Neuron (in vitro differentiated cells): Measurements from ENCODE around the gene DAND5.

Source experiments
- H2AFZ ChIP-seq: one replicate; pipeline ENCODE4 v1.6.1; 2013; ENCODE audit warnings: low read depth, mild to moderate bottlenecking, inconsistent platforms, low read length, moderate library complexity
- H3K27me3 ChIP-seq: one replicate; pipeline ENCODE4 v1.6.1; 2013; ENCODE audit warnings: low read length; ENCODE audit not compliant: insufficient read depth
- H3K36me3 ChIP-seq: one replicate; pipeline ENCODE4 v1.6.1; 2013; ENCODE audit warnings: low read length; ENCODE audit not compliant: insufficient read depth
- H3K4me1 ChIP-seq: one replicate; pipeline ENCODE4 v1.6.1; 2013; ENCODE audit warnings: low read length; ENCODE audit not compliant: insufficient read depth
- H3K4me3 ChIP-seq: 2 replicates; pipeline ENCODE4 v1.5.1; 2013; ENCODE audit warnings: mild to moderate bottlenecking, low read length, moderate library complexity
- H3K9me3 ChIP-seq: one replicate; pipeline ENCODE4 v1.6.1; 2013; ENCODE audit warnings: low read length

The DAND5 gene

DNA sequence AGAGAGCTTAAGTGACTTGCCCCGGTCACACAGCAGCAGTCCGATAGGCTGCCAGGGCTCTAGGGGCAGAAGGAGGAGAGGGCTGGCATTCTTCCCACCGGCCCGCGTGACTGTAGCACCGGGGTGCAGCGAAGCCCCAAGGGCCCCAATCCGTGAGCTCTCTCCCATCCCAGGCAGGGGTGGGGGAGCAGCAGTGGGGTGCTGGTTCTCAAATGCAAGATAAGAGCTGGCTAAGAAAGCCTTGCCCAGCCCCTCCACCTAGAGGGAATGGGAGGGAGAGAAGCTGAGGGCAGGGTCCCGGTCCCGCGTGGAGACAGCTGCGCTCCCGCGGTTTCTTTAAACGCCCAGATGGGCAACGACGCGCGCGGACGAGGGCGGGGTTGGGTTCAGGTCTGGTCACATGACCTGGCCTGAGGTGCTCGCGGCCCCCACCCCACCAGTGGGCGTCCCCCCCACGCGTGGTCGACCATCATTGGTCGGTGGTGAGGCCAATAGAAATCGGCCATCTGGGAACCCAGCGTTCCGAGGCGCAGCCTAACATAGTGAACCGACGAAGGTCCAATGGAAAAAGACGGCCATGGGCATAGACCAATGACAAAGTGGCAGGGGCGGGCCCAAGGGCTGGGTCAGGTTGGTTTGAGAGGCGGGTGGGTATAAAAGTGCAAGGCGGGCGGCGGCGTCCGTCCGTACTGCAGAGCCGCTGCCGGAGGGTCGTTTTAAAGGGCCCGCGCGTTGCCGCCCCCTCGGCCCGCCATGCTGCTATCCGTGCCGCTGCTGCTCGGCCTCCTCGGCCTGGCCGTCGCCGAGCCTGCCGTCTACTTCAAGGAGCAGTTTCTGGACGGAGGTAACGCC, 31.2 kb upstream of the DAND5 start, which contains the start of gene CALR:
CALR (plus strand) TSS at position 683 of the 852 bp plus-strand sequence; CDS start at position 754, 71 bp downstream.
- Histone ChIP-seq H3K36me3 (peaks cover 28% of the 10 kb centered on the region), H3K4me1 (peaks cover 24% of the 10 kb centered on the region), H3K27me3 (no peaks in the 10 kb centered on the region), H2AFZ (peak within 1 kb of the TSS; percentile 50), H3K9me3 (no peaks in the 10 kb centered on the region), H3K4me3 (peak within 1 kb of the TSS; percentile 83)

DNA sequence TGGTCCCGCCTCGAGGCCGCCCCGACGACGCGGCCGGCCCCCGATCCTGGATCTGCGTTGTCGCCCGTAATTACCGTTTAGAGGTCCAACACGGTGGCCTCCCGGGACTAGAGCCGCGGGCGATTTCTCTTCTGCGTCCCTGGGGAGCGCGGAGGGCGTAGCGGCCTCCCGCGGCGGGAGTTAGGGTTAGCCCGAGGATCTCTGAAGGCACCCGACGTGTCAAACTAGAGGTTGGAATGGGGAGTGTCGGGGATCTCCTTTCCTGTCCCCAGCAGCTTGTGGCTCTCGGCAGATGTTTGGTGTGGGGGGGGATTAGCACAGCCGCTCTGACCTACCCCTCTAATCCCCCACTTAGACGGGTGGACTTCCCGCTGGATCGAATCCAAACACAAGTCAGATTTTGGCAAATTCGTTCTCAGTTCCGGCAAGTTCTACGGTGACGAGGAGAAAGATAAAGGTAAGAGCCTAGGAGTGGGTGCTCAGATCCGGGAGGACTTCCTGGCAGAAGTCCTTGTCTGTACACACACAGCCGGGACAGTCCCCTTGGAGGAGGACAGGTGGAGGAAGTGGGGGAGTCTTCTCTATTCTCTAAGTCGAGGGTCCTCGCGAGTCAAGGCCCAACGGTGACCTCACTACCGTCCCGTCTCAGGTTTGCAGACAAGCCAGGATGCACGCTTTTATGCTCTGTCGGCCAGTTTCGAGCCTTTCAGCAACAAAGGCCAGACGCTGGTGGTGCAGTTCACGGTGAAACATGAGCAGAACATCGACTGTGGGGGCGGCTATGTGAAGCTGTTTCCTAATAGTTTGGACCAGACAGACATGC, 30.4 kb upstream of the DAND5 start:
- Histone ChIP-seq H3K36me3 (peaks cover 37% of the 10 kb centered on the region), H3K4me3 (peak overlapping the region; percentile 83), H3K9me3 (no peaks in the 10 kb centered on the region), H3K4me1 (peaks cover 24% of the 10 kb centered on the region), H2AFZ (no peak overlapping the region), H3K27me3 (no peaks in the 10 kb centered on the region)

DNA sequence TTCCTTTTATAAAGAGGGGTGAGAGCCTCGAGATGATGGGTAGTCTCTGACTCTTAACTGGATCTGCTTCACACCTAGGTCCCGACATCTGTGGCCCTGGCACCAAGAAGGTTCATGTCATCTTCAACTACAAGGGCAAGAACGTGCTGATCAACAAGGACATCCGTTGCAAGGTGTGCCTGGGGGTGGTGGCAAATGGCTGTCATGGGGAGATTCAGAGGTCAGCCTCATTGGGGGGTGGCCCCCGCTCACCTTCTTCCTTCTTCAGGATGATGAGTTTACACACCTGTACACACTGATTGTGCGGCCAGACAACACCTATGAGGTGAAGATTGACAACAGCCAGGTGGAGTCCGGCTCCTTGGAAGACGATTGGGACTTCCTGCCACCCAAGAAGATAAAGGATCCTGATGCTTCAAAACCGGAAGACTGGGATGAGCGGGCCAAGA, 29.4 kb upstream of the DAND5 start:
- Histone ChIP-seq H3K4me3 (peak overlapping the region; percentile 83), H3K36me3 (peaks cover 45% of the 10 kb centered on the region), H3K4me1 (peaks cover 24% of the 10 kb centered on the region), H2AFZ (no peak overlapping the region), H3K27me3 (no peaks in the 10 kb centered on the region), H3K9me3 (no peaks in the 10 kb centered on the region)

DNA sequence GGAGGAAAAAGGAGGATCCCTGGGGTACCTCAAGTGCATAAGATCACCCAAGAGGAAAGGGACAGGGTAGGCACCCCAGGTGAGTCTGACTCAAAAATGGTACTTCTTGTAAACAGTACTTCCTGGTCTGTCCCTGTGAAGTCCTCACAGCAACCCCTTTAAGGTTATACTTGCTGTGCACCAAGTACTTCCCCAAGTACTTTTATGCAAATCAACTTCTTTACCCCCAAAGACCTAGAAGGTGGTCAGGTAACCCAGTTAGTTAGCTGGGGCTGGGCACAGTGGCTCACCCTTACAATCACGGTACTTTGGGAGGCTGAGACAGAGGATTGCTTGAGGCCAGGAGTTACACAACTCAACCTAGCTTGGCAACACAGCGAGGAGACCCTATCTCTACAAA, 28.5 kb upstream of the DAND5 start:
- Histone ChIP-seq H3K9me3 (no peaks in the 10 kb centered on the region), H3K27me3 (no peaks in the 10 kb centered on the region), H3K4me3 (no peak overlapping the region), H3K36me3 (peaks cover 45% of the 10 kb centered on the region), H2AFZ (no peak overlapping the region), H3K4me1 (peaks cover 24% of the 10 kb centered on the region)

DNA sequence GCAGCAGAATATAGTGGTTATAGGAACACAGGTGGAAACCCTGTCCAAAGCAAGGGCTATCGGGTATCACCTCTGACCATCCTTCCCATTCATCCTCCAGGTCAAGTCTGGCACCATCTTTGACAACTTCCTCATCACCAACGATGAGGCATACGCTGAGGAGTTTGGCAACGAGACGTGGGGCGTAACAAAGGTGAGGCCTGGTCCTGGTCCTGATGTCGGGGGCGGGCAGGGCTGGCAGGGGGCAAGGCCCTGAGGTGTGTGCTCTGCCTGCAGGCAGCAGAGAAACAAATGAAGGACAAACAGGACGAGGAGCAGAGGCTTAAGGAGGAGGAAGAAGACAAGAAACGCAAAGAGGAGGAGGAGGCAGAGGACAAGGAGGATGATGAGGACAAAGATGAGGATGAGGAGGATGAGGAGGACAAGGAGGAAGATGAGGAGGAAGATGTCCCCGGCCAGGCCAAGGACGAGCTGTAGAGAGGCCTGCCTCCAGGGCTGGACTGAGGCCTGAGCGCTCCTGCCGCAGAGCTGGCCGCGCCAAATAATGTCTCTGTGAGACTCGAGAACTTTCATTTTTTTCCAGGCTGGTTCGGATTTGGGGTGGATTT, 25.8 kb upstream of the DAND5 start:
- H3K4me1 ChIP-seq, result peaks cover 23% of the 10 kb centered on the region
- peaks cover 58% of the 10 kb centered on the region for H3K36me3 ChIP-seq
- H2AFZ ChIP-seq, result no peak overlapping the region
- no peaks in the 10 kb centered on the region for H3K9me3 ChIP-seq
- no peaks in the 10 kb centered on the region for H3K27me3 ChIP-seq
- H3K4me3 ChIP-seq, result no peak overlapping the region

DNA sequence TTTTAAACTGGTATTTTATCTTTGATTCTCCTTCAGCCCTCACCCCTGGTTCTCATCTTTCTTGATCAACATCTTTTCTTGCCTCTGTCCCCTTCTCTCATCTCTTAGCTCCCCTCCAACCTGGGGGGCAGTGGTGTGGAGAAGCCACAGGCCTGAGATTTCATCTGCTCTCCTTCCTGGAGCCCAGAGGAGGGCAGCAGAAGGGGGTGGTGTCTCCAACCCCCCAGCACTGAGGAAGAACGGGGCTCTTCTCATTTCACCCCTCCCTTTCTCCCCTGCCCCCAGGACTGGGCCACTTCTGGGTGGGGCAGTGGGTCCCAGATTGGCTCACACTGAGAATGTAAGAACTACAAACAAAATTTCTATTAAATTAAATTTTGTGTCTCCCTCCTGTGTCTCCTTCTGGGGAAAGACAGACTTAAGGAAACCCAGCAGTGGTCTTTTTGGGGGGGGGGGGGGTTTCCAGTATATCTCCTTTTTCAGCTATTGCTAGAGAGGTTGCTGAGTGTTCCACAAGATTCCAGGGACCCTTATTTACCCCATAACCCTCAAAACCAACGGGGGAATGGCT, 25.2 kb upstream of the DAND5 start:
- H2AFZ ChIP-seq, result no peak overlapping the region
- no peaks in the 10 kb centered on the region for H3K9me3 ChIP-seq
- H3K4me3 ChIP-seq, result no peak overlapping the region
- no peaks in the 10 kb centered on the region for H3K27me3 ChIP-seq
- peaks cover 65% of the 10 kb centered on the region for H3K36me3 ChIP-seq
- peaks cover 23% of the 10 kb centered on the region for H3K4me1 ChIP-seq

DNA sequence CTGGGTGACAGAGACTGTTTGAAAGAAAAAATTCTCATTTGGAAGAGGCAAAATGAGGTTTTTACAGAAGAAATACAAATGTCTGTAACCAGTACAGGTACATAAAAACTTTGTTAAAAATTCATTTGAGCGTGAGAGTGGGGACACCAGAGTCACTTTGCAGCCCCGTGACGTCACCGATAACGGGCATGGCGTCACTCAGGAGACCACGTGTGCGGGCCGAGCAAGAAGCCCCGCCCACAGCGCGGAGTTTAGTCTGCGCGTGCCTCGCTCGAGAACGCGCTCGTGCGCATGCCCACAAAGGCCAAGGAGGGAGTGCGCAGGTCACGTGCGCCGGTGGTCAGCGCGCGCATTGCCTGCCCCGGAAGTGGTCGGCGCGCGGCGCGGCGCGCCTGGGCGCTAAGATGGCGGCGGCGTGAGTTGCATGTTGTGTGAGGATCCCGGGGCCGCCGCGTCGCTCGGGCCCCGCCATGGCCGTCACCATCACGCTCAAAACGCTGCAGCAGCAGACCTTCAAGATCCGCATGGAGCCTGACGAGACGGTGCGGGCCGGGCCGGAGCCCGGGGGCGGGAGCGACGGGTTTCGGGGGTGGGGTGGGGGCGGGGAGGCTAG, 23.8 kb upstream of the DAND5 start, which contains the start of gene RAD23A:
RAD23A (plus strand) TSS at position 384 of the 613 bp plus-strand sequence; CDS start at position 471, 87 bp downstream.
- Histone ChIP-seq H2AFZ (no peak within 1 kb of the TSS), H3K4me1 (peaks cover 10% of the 10 kb centered on the region), H3K4me3 (peak within 1 kb of the TSS; percentile 84), H3K9me3 (no peaks in the 10 kb centered on the region), H3K36me3 (peaks cover 66% of the 10 kb centered on the region), H3K27me3 (no peaks in the 10 kb centered on the region)

DNA sequence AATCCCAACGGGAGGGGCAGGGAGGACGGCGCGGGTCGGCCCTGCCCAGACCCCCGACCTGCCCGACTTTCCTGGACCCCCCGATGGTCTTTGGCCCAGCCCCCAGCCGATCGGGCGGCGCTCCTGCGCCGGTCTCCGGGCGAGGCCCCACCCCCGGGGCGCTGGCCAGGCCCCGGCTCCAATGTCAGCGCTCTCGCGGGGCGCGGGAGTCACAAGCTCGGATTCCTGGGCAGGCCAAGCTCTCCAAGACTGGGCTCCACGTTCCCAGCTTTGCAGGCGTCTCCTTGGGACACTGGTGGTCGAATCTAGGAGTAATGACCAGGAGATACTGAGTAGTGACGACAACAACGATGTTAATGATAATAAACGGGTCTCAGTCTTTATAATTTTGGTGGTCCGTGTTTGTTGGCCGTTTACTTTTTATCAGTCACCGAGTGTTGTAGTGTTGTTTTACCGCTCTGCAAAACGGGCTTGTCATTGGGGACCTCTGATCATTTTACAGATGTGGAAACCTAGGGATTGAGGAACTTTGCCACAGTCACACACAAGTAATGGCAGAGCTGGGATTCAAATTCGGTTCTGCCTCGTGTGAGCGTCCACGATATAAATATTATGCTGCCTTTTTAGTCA, 23.2 kb upstream of the DAND5 start:
- H3K36me3 ChIP-seq, result peaks cover 66% of the 10 kb centered on the region
- H3K9me3 ChIP-seq, result no peaks in the 10 kb centered on the region
- peak overlapping the region; percentile 84 for H3K4me3 ChIP-seq
- no peak overlapping the region for H2AFZ ChIP-seq
- no peaks in the 10 kb centered on the region for H3K27me3 ChIP-seq
- peaks cover 10% of the 10 kb centered on the region for H3K4me1 ChIP-seq

DNA sequence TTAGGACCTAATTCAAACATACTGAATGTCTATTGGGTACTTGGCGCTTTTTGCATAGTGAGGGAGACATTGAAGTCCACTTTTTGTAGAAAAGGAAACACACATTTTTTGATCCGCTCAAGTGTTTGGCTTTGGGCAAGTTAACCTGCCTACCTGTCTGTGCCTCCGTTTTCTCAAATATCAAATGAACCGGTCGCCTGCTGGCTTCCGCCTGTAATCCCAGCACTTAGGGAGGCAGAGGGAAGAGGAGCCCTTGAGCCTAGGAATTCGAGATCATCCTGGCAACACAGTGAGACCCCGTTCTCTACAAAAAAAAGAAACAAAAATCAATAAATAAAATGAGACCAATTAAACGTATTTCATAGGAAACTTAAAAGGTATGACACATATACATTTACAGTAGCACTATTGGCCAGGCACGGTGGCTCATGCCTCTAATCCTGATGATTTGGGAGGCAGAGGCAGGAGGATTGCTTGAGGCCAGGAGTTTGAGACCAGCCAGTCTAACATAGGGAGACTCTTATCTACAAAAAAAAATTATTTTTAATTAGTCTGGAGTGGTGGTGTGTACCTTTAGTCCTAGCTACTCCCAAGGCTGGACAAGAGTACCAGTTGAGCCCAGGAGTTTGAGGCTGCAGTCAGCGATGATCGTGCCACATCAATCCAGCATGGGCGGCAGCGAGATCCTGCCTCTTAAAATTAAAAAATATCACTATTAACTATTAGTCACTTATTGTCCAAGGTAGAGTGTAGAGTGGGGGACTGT, 22.5 kb upstream of the DAND5 start:
- Histone ChIP-seq H3K4me1 (peaks cover 10% of the 10 kb centered on the region), H3K4me3 (peak overlapping the region; percentile 84), H2AFZ (no peak overlapping the region), H3K9me3 (no peaks in the 10 kb centered on the region), H3K36me3 (peaks cover 65% of the 10 kb centered on the region), H3K27me3 (no peaks in the 10 kb centered on the region)

DNA sequence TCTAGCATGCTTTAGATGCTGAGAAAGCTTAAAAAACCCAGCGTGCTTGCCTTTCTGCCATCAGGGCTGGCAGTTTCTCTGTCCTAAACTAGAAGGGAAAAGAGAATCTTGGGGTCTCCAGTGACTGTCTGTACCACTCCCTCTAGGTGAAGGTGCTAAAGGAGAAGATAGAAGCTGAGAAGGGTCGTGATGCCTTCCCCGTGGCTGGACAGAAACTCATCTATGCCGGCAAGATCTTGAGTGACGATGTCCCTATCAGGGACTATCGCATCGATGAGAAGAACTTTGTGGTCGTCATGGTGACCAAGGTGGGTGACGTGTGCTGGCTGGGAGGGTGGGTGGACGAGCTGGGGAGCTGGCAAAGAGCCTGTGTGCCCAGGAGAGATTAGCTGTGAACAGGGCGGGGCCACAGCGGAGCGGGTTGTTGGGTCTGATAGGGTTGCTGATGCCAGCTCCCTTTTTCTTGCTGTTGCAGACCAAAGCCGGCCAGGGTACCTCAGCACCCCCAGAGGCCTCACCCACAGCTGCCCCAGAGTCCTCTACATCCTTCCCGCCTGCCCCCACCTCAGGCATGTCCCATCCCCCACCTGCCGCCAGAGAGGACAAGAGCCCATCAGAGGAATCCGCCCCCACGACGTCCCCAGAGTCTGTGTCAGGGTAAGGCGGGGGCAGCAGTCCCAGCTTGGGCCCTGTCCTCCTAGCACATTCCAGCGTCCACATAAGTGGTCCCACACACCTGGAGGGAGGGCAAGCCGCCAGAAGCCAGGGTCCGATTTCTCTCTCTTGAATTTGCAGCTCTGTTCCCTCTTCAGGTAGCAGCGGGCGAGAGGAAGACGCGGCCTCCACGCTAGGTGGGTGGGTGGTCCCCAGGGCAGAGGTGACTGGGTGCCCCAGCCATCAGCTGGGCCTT, 21.4 kb upstream of the DAND5 start:
- H3K36me3 ChIP-seq, result peaks cover 70% of the 10 kb centered on the region
- no peaks in the 10 kb centered on the region for H3K27me3 ChIP-seq
- no peak overlapping the region for H2AFZ ChIP-seq
- H3K4me3 ChIP-seq, result no peak overlapping the region
- no peaks in the 10 kb centered on the region for H3K9me3 ChIP-seq
- H3K4me1 ChIP-seq, result peaks cover 10% of the 10 kb centered on the region
